Subcutaneous adipose tissue (tissue), 4 donors: ENCODE measurements around the gene KCNMA1. TPM values are rescaled to one million over a fixed set of nuclear protein-coding genes. Genes with fewer than 3 reads are reported as not detected.

Experiments
- CTCF ChIP-seq: fragments of 450-650 bp; IDR thresholded peaks from one replicate; pipeline ENCODE4 v1.5.1; 2016; ENCODE audit warnings: low read depth, mild to moderate bottlenecking, control low read depth, antibody characterized with exemption, moderate library complexity
- total RNA-seq, 4 donors: library from RNA; depleted of rRNA; stranded (reverse); fragments of >200 nt; gene quantifications; one replicate each; pipeline ENCODE4 v1.1.0, GENCODE V29; 2016

KCNMA1 gene
- total RNA-seq, 4 donors from 2014 or later = 10.3 to 91.5 (median 23.8) TPM

GRCh38 chr10:77670817-77671443, 33.3 kb upstream of the KCNMA1 start:
- no peak for TF ChIP-seq CTCF

- TF ChIP-seq CTCF = no peak
These were observed 32.3 kb upstream of the KCNMA1 start for GRCh38 chr10:77669892-77670291.

GRCh38 chr10:77667426-77668324, 30.1 kb upstream of the KCNMA1 start:
- TF ChIP-seq CTCF = no peak

GRCh38 chr10:77666821-77667220, 29.2 kb upstream of the KCNMA1 start:
- TF ChIP-seq CTCF = no peak

GRCh38 chr10:77664696-77665095, 27.1 kb upstream of the KCNMA1 start:
- no peak for TF ChIP-seq CTCF

GRCh38 chr10:77664008-77664407, 26.4 kb upstream of the KCNMA1 start:
- TF ChIP-seq CTCF = no peak

GRCh38 chr10:77661674-77662073, 24.1 kb upstream of the KCNMA1 start:
- TF ChIP-seq CTCF = no peak
